GM18873 (cell line): Measurements from ENCODE around the gene GLOD4.
"Not testable (repeated sequence)": the region's sequence is repeated elsewhere in the genome, so short reads cannot be mapped to it uniquely, and the experiment has no call there.

Experiments
- ATAC-seq: cut with Tn5 transposase; IDR thresholded peaks from one replicate; pipeline ENCODE4 v1.9.1; 2021; ENCODE audit warnings: mild to moderate bottlenecking, moderate library complexity, moderate number of reproducible peaks; ENCODE audit not compliant: unreplicated experiment, low FRiP score

GLOD4 gene

DNA sequence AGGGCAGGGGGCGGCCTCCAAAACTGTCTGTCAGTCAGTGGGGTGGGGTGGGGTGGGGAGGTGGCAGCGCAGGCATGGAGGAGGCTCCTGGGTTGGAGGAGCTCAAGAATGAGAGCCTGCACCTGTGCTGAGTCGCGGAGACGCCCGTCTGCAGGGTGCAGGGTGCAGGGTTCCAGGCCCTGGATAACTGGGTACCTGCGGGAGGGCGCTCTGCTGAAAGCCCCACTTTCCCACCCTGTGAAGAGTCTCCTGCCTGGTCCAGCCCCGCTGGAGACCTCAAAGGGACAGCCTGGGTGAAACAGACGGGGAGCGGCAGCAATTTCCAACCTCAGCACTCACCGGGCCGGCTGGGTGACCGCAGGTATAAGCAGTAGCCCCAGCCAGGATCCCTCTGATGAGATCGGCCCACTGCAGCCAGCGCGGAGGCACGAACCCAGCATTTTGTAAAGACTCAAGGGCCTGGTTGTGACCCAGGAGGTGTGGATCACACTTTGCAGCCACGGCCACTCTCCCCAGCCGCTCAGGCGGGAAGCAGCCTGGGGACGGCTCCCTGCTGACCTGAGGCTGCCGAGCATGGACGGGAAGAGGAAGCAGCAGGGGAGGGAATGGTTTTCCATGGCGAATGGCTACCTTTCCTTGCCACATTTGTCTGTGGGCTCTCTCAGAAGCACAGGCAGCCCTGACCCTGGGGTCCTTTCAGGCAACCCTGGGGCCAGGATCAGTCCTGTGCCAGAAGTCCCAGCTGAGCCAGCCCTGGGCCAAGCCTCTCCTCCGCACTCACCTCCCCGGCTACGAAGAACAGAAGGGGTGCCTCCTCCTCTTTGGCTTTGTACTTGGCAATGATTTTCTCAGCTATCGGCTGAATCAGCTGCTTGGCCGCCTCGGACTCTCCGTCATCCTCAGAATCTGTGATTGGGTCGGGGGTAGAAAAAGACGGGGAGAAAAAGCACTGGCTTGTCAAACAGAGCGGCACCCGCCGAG, 21.1 kb upstream of the GLOD4 start:
- no peak for ATAC-seq

DNA sequence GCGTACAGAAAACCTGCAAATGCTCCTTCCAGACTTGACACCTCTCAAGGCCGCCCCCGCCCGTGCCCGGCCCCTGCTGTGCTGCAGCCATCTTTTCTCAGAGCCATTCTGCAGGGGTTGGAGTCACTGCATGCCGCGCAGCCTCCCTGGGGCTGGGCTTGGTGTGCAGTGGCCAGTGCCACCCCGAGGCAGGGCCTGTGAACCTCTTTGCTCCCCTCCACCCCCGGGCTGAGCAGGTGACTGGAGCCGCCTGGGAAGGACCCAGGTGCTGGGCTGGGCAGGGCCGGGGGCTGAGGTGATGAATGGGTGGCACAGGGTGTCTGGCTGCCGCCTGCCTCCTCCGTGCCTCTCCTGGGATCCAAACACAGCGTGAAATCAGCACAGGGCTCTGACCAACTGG, 20.4 kb upstream of the GLOD4 start:
- ATAC-seq, result no peak

DNA sequence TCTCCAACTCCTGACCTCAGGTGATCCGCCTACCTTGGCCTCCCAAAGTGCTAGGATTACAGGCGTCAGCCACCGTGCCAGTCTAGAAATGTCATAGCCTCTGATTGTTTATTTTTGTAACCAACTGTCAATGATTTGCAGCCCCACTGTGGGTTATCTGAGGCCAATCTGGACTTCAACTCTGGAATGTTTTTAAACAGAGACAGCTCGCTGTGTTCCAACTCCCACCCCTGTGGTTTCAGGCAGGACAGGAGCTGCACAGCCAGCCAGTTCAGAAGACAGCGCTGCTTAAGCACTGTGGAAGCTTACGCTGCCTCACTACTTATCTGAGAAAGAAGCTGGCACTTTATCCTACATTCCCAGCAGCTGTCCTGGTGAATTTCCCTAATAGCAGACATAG, 19.6 kb upstream of the GLOD4 start:
- ATAC-seq, result no peak

DNA sequence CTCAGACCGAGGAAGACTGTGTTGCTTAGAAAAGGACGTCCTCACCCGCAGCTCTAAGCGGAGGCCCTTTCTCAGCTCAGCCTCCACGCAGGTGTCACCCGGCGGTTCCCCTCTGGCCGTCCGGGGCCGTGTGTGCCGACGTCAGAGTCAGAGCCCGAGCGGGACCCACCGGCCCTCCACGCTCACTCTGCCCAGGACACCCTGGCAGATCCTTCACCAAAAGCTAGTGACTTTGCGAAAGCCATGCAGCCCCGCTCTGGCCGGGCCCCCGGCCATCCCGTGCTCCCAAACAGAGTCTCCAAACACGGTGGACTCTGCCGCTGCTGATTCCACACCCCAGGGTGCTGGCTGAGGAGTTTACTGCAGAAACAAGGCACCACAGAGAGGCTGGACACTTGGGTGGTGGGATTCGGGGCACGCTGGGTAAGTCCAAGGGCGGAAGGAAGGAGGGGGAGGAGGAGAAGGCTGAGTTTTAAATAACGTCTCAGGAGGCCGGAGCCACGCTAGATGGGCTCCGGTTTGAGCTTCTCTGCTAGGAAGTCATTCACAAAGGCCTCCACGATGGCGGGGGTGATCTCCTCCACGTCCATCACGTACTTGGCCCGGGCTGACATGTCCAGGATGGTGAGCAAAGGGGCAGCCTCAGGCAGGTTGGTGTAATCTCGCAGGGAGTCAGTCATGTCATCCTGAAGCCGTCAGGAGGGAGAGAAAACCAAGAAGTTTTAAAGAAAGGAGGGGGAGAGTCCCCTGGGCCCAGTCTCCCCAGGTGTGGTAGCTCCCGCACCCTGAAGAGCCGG, 18.6 kb upstream of the GLOD4 start:
- ATAC-seq, result no peak

DNA sequence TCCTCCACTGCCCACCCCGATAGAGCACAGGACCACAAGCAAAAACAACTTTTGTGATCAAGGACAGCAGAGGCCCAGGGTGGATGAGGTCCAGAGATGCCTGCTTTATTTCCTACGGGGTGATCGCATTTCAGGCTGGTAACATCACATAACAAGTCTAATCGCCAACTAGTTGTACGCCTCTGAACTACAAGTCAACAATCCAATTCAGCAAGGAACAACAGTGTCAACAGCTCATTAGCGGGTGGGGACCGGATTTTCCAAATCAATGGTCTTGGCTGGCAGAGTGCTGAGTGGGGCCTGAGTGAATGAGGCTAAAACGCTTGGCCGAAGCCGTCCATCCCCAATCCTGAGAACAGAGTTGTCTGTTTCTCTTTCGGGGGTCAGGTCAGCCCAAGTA, 17.2 kb upstream of the GLOD4 start:
- no peak for ATAC-seq

DNA sequence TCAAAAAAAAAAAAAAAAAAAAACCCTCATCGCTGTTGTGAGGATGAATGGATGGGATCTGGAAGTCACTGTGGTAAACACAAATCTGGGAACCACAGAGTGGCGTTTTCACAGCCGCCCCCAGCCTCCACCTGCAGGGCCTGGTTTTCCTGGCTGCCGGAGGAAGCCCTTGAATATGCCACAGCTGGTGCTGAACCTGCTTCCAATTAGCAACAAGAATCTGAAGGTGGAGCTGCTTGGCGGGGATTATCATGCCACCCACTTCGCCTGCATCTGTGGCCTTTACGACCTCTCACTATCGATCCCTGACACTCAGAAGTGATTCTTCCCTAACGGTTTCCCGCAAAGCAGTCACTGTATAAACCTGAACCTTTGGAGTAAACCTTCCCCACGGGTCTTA, 16.2 kb upstream of the GLOD4 start:
- no peak for ATAC-seq

DNA sequence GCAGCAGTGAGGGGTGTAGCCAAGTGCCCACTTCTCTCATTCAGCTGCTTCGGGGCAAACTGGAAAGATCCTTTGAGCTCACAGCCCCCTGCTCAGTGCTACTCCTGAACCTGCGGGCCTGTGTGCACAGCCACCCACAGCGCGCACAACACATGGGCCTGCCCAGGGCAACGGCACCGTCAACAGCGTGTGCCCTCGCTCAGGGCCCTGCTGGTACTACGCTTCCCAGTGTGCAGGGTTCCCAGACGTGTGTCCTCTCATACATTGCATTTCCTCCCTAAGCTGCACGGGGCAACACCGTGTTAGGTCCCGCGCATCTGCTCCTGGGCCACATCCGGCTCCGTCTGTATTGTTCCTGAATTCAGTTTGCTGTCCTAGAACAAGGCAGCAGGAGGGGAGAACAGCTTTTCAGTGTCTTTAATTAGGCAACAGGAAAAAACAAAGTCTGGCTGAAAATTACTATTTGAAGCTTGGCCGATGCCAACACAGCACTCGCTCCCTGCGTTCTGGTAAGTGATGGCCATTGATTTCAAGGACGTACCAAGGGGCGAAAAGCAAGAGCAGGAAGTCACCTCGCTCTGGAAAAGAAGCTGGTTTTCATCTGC, 15.3 kb upstream of the GLOD4 start:
- no peak for ATAC-seq

DNA sequence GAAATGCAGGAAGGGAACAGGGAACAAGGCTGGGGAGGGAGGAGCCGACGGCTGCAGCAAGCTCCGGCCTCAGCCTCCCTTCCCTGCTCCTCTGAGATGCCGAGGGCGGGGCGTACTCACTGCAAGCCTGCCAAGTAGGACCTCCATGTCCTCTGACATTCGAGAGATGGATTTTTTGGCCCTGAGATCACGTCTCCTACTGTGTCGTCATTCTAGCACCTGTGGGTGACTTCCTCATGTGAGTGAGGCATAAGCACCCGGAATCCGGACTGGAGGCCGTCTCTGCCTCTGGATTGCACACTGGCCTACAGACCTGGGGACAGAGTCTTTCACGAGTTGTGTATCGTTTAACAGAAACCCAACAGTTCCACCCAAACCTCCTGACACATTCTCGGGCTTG, 14.5 kb upstream of the GLOD4 start:
- ATAC-seq, result no peak

DNA sequence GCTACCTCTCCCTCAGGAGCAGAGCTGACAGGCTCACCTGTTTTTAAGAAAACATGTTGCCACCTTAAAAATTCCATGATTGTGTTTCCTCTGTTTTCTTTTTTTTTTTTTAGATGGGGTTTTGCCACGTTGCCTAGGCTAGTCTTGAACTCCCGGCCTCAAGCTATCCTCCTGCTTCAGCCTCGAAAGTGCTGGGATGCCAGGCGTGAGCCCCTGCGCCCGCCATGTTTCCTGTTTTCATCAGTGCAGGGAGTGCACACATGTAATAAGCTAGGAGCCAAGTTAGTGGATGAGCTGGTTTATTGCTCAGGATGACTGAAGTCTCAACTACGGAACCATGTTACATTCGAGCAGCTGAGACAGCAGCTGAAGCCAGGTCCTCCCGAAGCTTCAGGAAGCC, 13.6 kb upstream of the GLOD4 start:
- ATAC-seq, result no peak

DNA sequence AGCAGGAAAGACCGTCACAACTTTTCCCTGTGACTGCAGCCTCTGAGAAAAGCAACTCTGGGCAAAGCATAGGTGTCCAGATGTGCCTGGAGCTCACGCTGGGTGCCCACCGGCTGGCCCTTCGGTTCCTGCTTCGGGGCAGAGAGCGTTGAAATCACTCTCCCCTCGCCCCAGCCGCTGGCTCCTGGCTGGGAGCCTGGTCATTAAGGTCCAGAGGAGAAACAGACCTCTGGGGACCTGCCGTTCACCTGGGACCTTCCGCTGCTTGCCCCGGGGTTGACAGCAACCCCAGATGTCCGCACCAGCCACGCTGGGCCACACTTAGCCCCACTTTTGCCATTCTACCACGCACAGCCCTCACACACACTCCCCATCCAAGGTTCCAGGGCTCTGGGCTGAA, 13.2 kb upstream of the GLOD4 start:
- no peak for ATAC-seq

DNA sequence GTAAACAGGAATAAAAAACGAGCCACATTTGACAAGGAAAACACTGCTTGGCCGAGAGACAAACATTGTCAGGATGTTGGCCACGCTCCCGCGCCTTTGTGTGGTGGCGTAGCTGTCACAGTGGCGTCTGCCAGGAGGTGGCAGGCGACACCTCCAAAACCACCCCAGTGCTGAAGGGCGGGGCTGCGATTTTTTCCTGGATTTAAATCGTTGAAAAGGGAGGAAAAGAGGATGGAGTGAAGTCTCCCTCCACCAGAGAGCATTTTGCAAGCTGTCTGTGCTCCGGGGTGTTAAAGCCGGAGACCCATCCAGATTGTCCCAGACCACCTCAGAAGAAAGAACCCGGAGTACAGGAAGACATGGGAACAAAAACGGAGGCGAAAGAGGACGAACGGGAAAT, 12.8 kb upstream of the GLOD4 start:
- ATAC-seq, result no peak

DNA sequence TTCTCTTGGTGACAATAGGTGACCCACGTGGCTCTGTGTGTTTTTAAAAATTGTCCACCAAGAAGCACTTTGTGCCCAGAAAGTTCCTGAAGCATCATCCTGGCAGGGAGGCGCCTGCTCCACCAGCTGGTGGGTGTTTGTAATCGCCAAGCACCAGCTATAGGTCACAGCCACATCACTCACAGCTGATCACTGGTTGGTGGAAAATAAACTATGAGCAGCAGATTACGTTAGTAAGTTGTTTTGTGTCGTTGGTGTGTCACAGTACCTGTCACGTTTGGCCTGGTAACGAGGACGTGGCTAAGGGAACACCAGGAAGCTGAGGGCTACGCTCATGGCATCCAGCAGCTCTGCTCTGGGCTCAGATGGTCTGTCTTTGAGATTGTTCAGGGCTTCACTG, 10.2 kb upstream of the GLOD4 start:
- no peak for ATAC-seq

DNA sequence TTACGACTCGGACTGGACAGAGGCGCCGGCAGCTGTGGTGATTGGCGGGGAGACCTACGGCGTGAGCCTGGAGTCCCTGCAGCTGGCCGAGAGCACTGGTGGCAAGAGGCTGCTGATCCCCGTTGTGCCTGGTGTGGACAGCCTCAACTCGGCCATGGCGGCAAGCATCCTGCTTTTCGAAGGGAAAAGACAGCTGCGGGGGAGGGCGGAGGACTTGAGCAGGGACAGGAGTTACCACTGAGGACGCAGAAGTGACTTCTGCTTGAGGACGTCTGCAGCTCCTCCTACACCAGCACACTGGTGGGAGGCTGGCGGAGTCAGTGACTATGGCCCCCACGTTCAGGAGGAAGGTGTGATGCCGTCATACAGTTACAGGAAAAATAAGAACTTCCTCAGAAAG, 9.7 kb upstream of the GLOD4 start:
- ATAC-seq, result no peak

DNA sequence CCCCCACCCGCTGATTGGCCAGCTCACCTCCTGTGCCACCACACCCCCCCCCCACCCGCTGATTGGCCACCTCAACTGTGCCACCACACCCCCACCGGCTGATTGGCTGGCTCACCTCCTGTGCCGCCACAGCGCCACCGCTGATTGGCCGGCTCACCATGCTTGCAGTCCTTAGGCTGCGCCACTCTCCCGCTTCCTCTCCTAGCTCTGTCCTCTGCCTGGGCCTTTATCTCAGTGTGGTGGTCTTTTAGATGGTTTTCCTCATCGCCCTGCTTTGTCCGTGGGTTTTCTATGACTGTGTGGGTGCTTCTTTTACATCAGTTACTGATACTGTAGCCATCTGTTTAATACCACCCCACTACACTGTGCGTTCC, 8.8 kb upstream of the GLOD4 start:
- not testable (repeated sequence) for ATAC-seq

DNA sequence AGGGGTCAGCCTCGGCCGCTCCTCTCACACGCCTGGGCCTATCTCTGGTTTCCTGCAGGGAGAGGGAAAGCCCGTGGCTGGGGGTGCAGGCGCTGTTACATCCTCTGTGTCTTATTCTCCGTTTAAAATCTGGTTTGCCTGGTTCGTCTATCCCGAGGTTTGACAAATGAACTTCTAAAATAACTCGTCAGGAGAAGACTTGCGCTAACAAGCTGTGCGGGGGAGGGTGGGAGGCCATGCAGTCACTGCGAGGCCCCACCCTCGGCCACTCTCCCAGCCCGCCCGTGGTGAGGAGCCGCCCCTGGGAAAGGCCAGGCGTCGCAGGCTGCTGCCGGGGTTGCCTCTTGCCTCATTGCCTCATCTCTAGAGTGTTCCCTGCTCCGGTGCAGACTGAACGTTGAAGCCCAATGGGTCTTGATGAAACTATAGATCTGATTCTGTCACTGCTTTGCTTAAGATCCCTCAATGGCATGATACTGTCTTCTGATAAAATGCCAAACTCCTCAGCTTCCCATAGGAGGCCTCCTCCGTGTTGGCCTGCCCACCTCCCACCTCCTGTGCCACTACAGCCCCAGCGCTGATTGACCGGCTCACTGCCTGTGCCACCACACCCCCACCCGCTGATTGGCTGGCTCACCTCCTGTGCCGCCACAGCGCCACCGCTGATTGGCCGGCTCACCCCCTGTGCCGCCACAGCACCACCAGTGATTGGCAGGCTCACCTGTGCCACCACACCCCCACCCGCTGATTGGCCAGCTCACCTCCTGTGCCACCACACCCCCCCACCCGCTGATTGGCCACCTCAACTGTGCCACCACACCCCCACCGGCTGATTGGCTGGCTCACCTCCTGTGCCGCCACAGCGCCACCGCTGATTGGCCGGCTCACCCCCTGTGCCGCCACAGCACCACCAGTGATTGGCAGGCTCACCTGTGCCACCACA, 8.1 kb upstream of the GLOD4 start:
- ATAC-seq, result not testable (repeated sequence)

DNA sequence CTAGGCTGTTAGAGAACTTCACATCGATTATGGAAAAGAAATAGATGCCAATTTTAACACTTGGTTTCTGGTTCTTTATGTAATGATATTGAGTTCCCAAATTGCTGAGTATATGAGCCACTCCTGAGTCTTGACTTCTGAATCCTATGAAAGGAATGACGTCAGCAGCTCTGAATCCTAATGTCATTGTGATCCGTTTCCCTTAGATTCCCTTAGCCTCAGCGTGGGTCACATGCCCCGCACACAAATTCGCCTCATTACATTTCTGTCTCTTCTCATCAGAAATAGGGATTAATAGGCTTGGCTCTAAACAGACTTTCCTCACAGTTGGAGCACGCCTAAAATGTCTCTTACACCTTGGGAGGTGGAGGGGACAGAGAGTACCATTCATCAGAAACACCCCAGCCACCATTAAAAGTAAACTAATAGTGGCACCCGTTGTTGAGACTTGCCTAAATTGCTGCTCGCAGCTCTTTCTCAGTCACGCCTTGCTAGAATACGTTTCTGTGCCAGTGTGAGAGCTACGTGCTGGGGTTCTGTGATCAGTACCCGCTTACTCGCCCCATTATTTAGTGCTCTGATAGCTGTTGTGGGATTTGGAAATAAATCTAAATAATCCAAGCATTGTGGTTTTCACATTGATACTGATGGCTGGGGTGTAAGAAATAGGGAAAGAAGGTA, 7.2 kb upstream of the GLOD4 start:
- ATAC-seq, result no peak

DNA sequence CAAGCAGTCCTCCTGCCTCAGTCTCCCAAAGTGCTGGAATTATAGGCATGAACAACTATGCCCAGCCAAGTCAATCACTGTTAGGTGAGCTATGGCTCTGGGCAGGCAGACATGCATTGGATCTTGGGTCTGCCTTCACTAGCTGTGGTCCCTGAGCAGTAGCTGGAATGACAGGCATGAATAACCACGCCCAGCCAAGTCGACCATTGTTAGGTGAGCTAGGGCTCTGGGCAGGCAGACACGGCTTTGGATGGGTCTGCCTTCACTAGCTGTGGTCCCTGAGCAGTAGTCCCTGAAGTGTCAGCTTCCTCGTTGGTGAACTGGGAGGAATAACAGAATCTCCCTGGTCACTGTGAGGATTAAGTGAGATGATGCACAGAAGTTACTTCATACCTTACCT, 6.5 kb upstream of the GLOD4 start:
- ATAC-seq, result no peak

DNA sequence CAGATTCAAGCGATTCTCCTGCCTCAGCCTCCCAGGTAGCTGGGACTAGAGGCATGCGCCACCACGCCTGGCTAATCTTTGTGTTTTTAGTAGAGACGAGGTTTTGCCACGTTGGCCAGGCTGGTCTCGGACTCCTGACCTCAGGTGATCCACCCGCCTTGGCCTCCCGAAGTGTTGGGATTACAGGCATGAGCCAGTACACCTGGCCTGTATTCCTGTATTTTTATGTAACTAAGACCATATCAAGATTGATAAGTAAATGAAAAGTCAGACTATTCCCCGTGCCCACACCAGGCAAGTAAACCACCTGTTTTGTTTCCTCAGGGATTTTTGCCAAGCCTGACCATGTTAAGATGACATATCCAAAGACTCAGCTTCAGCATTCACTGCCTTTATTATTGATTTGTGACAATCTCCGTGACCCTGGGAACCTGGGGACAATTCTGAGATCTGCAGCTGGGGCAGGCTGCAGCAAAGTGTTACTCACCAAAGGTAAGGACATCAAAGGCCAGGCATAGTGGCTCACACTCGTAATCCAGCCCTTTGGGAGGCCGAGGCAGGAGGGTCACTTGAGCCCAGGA, 5.7 kb upstream of the GLOD4 start:
- no peak for ATAC-seq

DNA sequence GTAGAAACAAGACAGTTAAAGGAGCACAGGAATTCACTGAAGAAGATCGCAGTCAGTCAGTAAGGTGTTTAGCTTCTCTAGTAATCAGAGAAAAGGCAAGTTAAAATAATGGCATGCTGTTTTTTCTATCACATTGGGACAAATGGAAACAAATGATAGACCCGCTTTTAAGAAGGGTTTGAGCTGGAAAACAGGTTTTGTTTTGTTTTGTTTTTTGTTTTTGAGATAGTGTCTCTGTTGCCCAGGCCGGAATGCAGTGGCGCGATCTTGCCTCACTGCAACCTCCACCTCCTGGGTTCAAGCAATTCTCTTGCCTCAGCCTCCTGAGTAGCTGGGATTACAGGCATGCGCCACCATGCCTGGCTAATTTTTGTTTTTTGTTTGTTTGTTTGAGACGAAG, 3.8 kb upstream of the GLOD4 start:
- not testable (repeated sequence) for ATAC-seq
